Nucleus accumbens (tissue), 56 donors: ENCODE data around the gene CFAP45.

Source experiments
- DNase-seq, 56 donors: peaks; one replicate each; lab custom pipeline; 2025; lab: John Stamatoyannopoulos, UW

The CFAP45 gene

DNA sequence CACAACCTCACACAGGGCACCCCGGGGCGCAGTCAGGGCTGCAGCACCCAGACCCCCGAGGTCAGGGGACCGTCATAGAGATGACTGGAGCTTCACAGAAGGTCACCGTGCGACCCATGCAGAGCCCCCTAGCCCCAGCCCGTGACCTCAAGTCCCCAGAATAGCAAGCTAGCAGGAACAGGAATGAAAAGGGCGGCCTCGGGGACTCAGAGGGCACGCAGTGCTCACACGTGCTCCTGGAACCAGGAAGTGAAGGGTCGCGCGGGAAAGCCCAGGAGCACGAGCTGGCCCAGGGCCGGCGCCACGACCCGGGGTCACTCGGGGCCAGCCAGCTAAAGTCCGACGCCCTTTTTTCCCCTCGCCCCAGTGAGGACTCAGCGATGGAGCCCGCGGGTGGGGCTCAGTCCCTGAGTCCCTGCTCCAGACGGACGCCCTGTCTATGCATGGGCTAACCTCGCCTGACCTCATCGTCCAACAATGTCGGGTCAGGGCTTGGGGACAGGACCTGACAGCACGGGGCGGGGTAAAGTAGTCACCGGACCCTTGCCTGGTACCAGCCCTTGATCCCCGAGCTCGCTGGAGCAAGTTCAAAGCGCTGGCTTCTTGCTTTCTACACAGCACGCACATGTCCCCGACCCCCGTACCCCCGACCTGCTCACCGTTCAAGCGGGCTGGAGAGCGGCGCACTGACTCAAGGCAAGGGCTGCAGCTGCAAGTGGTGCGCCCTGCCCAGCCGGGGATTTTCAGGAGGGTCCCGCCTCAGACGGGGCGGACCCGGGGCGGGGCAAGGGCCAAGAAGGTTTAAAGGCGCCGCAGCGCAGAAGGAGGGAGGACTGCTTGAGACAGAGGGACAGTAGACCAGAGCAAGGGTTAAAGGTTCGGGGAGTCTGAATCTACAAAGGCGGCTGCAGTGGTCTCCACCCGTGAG, 25.1 kb upstream of the CFAP45 start, which contains the start of gene TAGLN2:
Gene TAGLN2 (minus strand): TSS at position 717 of the 928 bp plus-strand sequence. CDS start 4,998 bp downstream, outside the sequence.
- DNase-seq = peak in 50 of 56 donors; percentile 9 to 83 (median 38)

DNA sequence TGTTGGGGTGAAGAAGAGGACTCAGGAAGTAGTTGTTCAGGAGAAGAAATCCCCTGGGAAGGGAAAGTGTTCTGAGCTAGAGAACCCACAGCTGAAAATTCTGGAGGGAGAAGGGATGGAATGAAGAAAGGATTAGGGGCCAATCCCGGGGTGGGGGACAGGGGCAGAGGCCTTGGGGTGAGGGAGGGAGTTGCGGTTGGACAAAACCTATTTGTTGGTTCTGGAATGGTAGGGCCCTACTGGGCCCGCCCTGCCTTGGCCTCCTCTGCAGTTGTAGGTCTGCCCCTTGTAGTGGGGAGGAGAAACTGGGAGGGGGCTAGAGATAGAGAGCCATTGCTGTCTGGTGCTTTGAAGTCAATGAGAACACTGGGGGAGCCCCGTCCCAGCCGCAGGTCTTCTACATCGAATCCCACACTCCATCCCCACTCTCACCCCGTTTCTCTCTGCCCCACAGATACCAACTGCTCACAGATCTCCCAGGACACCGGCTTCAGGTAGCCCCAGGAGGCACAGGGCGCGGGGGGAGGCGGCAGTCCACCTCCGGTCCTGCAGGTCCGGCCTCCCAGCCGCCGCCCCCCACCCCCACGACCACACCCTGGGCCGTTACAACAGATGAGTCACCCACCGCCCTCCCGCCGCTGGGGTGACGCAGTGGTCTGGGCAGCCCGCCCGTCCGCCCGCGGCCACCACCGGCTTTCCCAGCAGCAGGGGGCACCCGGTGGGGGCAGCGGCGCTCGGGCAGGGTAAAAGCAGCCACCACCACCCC, 24.2 kb upstream of the CFAP45 start:
- peak in 30 of 56 donors; percentile 14 to 89 (median 28) for DNase-seq

DNA sequence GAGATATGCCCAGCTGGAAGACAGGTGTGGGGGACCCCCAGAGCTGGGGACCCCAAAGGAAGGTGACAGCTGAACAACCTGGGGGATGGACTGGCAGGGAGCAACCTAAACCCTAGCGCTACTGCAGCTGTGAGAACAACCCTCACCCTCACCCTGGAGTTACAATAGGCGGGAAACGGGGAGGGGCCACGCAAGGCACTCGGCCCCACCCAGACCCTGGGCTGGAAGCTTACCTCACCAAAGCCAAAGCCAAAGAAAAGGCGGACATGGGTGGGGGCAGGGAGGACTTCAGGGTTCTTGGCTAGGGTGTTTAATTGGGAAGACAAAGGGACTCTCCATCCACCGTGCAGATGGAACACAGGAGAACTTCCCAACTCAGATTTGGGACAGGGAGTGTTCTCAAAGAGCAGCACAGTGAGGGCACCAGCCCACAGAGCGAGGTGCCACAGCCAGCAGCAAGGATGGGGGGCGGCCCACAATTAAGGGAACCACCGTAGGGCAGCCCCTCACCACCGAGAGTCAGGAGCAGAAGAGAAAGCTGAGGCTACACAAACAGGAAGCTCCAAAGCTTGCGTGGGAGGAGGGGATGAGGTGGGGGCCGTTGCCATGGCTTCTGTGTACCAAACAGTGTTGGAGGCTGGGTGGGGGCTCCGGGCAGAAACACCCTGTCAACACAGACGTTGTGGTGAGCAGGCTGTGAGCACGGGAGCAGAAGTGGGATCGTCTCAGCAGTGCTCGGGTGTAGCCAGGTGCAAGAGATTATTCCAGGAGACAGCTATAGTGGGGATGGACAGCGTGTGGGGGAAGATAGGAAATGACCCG, 23.4 kb upstream of the CFAP45 start:
- DNase-seq = peak in 5 of 56 donors; percentile 2 to 30 (median 8)

DNA sequence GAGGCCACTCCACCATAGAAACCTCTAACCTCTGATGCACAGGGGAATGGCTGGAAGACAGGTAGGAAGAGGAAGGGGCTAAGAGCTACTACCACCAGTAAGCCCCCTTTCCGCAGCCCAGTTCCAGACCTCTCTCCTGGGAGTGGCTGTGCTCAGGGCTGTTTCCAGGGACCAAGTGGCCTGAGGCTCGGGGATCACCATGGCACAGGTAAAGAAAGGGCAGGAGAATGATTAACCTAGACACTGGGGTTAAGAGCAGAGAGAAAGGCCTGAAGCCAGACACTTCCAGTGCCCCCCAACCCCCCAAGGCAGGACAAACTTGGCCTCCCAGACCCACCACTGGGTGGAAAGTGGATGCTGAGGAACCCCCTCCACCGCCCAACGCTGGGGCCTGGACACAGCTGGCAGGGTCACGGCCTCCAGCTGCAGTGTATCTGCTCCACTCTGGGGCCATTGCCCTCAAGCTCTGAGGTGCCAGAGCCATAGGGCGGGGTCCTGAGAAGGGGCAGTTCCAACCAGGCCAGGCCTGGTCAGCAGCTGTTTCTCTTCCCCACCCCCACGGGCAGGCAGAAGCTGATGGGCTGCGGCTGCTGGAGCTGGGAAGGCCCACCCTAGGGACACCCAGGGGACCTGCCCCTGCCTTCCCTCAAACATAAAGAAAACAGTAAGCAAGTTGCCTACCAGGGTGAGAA, 22.7 kb upstream of the CFAP45 start:
- no peak for DNase-seq

DNA sequence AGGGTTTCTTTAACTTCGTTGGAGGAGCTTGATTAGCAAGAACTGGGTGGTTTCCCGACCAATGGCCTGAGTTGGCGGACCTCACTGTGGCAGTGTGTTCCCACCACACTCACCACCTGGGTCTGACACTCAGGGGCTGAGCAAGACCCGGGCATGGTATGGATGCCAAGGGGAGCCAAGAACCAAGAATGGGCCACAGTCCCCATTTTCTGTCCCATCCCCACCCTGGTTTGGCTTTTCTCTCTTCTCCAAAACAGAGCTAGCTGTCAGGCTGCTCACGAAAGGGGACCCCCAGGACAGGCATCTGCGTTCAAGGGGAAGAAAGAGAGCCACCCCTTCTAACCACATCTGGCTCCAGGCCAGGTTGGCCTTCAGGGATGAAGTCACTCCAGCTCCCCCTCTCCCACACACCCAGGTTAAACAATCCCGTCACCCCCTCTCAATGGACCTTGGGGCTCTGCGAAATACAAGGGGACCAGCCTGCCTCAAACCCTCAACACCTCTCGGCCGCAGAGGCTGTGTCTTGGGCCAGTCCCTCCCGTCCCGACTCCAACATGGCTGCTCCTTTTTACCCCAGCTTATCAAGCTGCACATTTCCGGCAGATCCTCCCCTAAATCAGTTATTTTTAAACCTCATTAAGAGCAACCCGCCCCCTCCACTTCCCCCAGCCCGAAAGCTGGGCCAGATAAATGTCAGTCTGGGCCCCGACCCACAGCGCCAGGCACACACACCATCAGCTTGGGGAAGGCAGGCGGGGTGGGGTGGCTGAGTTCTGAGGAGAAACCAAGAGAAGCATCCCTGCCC, 21.9 kb upstream of the CFAP45 start:
- DNase-seq = no peak

DNA sequence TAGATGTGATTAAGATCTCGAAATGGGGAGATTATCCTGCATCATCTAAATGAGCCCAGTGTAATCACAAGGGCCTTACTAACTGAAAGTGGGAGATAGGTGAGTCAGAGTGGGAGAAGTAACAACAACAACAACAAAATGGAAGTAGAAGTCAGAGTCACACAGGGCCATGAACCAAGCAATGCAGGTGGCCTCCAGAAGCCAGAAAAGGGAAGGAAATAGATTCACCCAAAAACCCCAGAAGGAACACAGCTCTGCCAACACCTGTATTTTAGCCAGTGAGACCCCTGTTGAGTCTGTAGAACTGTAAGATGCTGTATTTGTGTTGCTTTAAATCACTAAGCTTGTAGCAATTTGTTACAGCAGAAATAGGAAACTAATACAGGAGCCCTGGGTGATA, 21.3 kb upstream of the CFAP45 start:
- no peak for DNase-seq

DNA sequence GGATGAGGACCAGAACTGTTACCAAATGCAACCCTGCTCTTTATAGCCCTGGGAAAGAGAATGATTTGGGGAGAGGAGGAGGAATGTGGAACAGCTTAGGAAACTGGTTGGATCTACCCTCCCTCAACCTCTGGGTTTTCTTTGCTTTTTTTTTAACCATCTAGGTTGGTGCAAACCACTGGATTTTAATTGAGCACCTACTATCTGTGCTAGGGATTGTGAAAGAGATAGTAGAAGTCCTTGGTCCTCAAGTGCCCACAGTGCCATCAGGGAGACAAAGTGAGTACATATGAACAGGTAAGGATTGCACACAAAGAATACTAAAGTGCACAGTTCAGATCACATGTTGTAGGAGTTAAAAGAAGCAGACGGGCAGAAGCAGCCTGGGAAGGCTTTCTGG, 20.7 kb upstream of the CFAP45 start:
- no peak for DNase-seq

DNA sequence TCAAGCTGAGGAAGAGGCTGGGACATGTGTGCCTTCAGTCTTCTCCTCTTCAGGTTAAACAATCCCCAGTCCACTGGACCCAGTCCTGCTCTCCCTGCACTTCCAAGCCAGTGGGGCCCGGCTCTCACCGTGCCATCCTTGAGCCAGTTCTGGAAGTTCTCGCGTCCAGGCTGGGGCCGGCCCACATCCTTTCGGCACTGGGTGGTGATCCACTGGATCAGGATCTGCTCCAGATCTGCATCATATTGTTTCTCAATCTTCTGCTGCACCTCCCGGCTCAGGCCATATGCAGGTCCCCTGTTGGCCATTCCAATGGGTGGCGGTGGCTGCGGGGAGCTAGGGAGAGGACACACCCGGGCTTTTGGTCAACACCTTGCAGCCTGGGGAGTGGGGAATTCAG, 20.2 kb upstream of the CFAP45 start:
- DNase-seq = no peak

DNA sequence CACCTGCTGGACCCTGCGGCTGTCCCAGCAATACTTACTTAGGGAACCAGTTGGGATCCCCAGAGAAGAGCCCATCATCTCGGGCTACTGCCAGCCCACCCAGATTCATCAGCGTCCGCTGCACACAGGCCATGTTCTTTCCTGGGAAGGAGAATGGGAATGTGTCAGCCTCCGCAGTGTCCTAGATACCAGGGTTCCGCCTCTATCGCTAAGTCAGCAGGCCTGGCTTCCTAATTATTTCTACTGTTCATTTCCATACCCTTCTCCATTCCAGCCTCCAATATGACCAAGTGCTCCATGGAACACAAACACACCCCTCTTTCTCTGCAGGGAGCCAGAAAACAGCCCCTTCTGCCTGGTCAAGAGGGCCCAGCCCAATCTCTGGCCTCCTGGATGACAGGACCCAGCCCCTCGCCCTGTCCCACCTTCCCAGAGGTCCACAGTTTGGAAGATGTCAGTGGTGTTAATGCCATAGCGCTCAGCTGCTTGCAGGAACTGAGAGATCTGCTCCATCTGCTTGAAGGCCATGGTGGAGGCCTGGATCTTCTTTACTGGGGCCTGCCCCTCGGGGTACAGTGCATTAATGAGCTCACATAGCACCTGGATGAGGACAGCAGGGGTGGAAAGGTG, 19.4 kb upstream of the CFAP45 start:
- DNase-seq = no peak

DNA sequence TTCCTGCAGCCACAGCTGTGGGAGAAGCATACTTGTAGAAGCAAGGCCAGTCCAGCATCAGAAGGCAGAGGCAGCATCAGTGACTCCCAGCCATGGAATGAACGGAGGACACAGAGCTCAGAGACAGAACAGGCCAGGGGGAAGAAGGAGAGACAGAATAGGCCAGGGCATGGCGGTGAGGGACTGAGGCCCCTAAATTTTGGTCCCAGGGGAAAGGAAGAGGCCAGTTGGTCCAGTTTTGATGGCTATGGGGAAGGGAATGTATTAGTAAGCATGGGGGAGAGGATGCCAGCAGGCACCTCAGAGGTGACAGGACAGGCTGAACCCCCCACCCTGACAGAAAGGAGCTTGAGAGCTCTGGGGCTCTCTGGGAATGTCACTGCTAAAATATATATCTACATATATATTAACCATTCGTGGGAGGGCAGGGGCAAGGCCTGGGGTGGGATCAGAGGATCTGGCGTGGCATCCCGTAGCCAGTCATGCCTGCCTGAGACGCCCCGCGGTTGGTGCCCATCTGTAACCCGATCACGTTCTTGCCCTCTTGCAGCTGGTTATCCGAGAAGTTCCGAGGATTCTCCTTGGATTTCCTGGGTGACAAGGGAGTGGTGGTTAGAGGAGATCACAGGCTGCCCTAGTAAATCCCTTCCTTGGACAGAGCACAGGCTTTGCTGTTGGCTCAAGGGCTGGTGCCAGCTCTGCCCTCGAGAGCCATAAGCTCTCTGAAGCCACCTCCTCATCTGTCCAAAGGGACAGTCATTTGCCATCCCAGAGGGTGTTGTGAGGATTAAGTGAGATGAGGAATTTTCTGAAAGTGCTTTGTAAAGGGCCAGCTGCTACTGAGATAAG, 18.6 kb upstream of the CFAP45 start:
- DNase-seq = peak in 1 of 56 donors; percentile 7

DNA sequence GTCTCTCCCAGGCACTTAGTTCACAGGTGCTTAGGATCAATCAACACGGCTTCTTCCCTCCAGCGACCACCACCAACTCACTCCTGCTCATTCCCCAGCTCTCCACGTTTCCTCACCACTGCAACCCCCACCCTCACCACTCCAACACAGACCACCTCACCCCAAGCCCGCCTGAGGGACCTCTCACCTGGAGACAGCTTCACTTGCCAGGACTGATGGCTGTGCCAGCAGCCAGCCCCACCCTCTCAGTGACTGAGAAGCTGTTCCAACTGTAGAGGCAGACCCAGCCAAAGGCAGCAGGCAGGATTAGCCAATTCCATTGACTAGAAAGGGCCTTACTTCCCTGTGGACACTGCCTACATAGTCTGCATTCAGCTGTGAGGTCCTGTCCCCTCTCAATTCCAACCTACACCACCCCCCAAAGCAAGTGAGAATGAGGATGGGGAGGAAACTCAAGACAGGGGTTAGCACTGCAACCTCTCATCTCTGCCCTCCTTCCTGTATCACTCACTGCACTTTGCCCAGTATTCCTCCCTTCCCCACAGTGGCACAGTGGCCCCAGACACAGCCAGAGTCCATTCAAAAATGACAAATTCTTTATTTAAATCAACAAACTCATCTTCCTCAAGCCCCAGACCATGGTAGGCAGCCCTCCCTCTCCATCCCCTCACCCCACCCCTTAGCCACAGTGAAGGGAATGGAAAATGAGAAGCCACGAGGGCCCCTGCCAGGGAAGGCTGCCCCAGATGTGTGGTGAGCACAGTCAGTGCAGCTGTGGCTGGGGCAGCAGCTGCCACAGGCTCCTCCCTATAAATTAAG, 17.8 kb upstream of the CFAP45 start:
- peak in 6 of 56 donors; percentile 2 to 33 (median 14) for DNase-seq

DNA sequence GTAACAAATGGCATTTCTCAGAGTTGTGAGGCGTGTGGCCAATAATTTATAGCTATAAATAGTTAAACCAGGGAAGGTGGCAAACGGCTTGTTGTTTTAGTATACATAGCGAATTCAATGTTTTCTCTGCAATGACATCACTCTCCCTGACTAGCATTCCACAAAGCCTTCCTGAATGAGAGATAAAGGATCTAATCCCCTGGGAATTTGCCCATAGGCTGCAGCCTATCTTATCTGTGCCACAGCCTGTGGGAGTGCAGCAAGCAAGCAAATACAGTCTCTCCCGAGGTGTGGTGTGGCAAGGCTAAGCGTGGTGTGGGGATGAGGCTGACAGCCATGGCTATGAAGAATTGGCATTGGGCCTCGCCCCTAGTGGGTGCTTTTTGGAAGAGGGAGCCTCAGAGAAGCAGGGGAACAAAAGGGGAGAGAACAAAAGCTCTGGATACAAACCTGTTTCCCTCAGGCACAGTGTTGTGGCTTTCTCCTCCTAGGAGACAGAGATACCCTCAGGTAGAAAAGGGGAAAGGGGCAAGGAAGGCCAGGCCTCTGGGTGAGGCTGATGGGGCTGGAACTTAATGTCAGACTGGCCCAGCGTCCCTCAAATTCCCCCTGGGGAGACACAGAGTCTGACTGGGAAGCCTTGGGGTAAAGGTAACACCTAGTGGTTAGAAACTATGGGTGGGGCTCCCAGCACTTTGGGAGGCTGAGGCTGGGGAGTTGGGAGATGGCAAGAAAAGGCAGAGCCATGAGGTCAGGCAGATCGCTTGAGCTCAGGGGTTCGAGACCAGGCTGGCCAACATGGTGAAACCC, 16.5 kb upstream of the CFAP45 start:
- DNase-seq = no peak

DNA sequence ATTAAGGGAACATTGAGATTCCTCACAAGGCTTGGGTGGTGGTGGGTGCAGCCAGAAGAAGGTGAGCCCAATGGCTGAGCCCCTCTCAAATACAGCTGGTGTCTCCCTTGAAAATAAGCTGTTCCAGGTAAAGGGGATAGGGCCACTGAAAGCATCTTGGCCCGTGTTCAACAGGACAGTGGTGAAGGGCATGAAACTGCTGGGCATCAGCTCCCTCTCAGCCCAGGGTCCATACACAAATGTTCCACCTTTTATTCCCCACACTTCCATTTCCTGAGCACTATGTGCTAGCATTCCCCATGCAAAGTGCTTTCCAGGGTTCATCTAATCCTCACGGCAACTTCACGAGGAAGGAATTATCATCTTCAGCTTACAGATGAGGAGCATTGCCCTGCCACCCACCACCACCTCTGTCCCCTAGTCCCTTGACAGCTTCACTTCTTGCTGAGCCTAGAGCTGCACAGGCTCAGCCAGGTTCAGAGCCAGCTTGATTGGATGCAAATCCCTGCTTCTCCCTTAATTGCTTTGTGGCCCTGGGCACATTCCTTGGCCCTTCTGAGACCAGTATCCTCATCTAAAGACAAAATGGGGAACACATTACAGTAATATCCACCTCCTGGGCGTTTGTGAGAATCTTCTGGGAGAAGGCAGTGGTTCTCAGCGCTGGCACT, 15.7 kb upstream of the CFAP45 start:
- no peak for DNase-seq

DNA sequence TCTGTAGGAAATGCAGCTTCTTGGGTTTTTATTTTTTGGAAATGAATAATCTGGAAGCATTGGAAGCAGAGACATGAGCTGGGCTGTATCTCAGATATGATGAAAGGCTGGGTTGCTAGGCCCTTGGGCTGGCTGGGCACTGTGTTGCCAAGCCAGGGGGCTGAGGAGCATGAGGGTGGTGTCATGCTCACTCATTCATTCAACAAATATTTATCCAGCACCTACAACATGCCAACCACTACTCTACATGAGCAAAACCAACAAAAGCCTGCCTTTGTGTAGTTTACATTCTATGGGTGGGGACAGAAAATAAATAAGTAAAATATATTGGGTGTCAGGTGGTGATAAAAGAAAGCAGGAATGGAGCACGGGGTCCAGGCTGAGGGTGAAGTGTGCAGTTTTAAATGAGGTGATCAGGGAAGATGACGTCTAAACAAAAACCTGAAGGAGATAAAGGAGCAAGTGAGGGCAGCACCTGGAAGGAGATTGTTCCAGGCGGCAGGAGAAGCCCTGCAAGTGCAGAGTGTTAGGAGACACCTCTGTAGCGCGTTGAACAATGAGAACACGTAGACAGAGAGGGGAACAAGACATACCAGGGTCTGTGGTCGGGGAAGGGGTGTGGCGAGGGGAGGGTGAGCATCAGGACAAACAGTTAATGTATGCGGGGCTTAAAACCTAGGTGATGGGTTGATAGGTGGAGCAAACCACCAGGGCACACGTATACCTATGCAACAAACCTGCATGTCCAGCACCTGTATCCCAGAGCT, 14.5 kb upstream of the CFAP45 start:
- DNase-seq = no peak
